GM12878 (cell line): ENCODE measurements around the gene DPH1.

ENCODE experiments used
- CHD1 ChIP-seq: IDR thresholded peaks from 2 replicates; pipeline ENCODE4 v1.6.1; 2012; ENCODE audit warnings: low read depth, low read length, improper control_type of control experiment
- FOXK2 ChIP-seq: fragments of 450-650 bp; IDR thresholded peaks from 2 replicates; pipeline ENCODE4 v1.6.1; 2017; ENCODE audit warnings: mild to moderate bottlenecking, moderate library complexity
- SMC3 ChIP-seq: IDR thresholded peaks from 2 replicates; pipeline ENCODE4 v1.6.1; 2011; ENCODE audit warnings: low read length, improper control_type of control experiment, borderline replicate concordance

- TF ChIP-seq CHD1 (no peak), SMC3 (no peak), FOXK2 (no peak)
Measured at GRCh38 chr17:2013994-2014317, 16.0 kb upstream of the DPH1 start.
